ENCODE measurements around the gene MED16. TPM values are rescaled to one million over a fixed set of nuclear protein-coding genes. Genes with fewer than 3 reads are reported as not detected.

MED16 gene
- total and polyA plus RNA-seq, 9 donors: 0.62 to 75.4 (median 52.3) TPM

DNA sequence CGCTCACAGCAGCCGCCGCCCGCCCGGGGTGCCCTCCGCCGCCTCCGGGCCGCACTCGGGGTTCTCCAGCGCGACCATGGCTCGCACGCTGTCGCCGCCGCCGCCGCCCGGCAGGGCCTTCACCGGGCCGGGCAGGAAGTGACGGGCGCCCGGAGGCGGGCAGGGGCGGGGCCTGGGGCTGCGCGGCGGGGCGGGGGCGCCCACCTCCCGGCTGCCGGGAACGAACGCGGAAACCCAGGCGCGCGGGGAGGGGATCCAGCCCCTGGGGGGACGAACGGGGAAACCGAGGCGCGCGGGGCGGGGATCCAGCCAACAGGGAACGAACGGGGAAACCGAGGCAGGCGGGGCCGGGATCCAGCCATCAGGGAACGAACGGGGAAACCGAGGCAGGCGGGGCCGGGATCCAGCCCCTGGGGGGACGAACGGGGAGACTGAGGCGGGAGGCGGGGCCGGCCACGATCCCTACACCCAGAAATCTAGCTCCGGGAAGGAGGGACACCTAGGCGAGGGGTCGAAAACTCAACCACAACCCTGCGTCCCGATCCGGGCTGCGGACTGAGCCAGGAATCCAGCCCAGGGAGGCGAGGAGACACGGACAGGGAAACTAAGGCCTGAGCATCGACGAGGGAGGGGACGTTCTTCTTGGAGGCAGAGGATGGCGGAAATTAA, 20.2 kb upstream of the MED16 start, which contains the start of gene R3HDM4:
TSS of gene R3HDM4 (minus strand) at position 140 of the 669 bp plus-strand sequence. CDS start at position 78, 62 bp downstream.
- TF ChIP-seq, protein P1, sequence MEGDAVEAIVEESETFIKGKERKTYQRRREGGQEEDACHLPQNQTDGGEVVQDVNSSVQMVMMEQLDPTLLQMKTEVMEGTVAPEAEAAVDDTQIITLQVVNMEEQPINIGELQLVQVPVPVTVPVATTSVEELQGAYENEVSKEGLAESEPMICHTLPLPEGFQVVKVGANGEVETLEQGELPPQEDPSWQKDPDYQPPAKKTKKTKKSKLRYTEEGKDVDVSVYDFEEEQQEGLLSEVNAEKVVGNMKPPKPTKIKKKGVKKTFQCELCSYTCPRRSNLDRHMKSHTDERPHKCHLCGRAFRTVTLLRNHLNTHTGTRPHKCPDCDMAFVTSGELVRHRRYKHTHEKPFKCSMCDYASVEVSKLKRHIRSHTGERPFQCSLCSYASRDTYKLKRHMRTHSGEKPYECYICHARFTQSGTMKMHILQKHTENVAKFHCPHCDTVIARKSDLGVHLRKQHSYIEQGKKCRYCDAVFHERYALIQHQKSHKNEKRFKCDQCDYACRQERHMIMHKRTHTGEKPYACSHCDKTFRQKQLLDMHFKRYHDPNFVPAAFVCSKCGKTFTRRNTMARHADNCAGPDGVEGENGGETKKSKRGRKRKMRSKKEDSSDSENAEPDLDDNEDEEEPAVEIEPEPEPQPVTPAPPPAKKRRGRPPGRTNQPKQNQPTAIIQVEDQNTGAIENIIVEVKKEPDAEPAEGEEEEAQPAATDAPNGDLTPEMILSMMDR (IDR thresholded peaks at IDR 0.05): no peak
- peak; percentile 43 for TF ChIP-seq POLR2A (IDR thresholded peaks at IDR 0.05)
- Histone ChIP-seq H3K27ac (peak within 1 kb of the TSS in 1 of 2 donors; percentile 65), H3K9me3 (no peaks in the 10 kb centered on the region), H3K27me3 (no peaks in the 10 kb centered on the region), H3K36me3 (no peaks in the 10 kb centered on the region), H3K4me1 (ENCODE audit: insufficient read depth) (peaks cover 8% of the 10 kb centered on the region), H3K4me3 (peak within 1 kb of the TSS; percentile 85)
- intact Hi-C loops (cut with DNase I): loop anchor here in 3 of 4 donors (10.0 kb wide), 2 partner anchors 118 to 138 kb away; partner anchors contain the start of gene PTBP1 (in 2 of the 3)
- WGBS, 3 donors: 1 to 2% (median 1%) methylated on average over 66 to 76 of the region's 76 CpGs
- DNase-seq: peak; percentile 79 to 89 (median 84)

DNA sequence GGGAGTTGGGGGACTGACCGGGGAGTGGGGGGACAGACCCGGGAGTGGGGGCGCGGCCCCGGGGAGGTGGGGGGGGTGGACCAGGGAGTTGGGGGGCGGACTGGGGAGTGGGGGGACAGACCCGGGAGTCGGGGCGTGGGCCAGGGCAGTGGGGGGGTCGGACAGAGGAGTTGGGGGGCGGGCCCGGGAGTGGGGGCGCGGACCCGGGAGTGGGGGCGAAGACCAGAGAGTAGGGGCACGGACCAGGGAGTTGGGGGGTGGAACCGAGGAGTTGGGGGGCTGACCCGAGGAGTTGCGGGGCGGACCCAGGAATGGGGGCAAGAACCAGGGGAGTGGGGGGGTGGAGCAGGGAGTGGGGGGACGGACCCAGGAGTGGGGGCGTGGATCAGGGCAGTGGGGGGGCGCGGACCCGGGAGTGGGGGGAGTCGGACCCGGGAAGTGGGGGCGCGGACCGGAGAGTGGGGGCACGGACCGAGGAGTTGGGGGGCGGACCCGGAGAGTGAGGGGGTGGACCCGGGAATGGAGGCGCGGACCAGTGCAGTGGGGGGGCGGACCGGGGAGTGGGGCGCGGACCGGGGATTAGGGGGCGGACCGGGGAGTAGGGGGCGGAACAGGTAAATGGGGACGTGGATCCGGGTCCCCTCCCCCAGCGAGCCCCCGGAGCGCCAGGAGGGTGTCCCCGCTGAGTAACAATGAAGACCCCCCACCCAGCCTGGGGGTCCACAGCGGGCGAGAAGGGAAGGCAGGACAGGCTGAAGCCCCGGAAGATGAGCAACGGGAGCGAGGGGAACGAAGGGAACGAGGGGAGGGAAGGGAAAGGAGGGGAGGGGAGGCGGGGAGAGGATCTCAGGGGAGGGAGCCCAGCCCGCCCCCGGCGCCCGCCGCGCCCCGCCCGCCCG, 19.4 kb upstream of the MED16 start:
- H3K4me3 ChIP-seq: peak overlapping the region; percentile 85
- no peaks in the 10 kb centered on the region for H3K9me3 ChIP-seq
- 2 to 3% (median 2%) methylated on average over 36 to 61 of the region's 69 CpGs for WGBS, 3 donors
- intact Hi-C loops (cut with DNase I): loop anchor here in 3 of 4 donors (10.0 kb wide), 2 partner anchors 118 to 138 kb away; partner anchors contain the start of gene PTBP1 (in 2 of the 3)
- H3K27me3 ChIP-seq: no peaks in the 10 kb centered on the region
- no peaks in the 10 kb centered on the region for H3K36me3 ChIP-seq
- peak; percentile 51 to 62 (median 58) for DNase-seq
- H3K27ac ChIP-seq: peak overlapping the region in 1 of 2 donors; percentile 65
- H3K4me1 ChIP-seq (ENCODE audit: insufficient read depth): peaks cover 6% of the 10 kb centered on the region
- TF ChIP-seq EP300 (IDR thresholded peaks at IDR 0.05): no peak
- no peak for TF ChIP-seq POLR2A (IDR thresholded peaks at IDR 0.05)
- TF ChIP-seq, protein P1 (IDR thresholded peaks at IDR 0.05): no peak

DNA sequence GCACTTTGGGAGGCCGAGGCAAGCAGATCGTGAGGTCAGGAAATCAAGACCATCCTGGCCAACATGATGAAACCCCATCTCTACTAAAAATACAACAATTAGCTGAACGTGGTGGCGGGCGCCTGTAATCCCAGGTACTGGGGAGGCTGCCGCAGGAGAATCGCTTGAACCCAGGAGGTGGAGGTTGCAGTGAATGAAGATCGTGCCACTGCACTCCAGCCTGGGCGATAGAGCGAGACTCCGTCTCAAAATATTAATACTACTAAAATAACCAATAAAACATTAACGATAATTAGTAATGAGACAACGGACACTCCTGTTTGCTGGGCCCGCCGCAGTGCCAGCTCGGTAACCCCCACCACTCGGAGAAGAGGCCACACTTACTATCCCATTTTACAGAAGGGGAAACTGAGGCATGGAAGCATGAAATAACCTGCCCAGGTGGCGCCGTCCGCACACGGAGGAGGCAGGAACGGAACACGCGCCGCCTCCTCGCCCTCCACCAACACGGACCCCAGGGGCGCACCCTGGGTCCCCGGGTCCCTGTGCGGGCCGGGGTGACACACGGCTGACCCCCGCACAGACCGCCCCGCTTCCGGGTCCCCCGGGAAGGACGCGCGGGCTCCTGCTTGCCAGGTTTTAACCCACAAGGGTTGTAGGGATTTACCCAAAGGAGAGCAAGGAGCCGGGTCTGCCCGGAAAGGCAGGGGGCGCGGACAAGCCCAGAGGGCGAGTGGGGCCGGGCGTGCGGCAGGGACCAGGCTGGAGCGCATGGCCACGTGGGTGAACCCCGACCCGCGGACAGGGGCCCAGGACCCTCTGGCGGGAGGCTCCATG, 18.4 kb upstream of the MED16 start:
- 72 to 79% (median 78%) methylated on average over 51 to 54 of the region's 54 CpGs for WGBS, 3 donors
- Histone ChIP-seq H3K27ac (peak overlapping the region in 1 of 2 donors; percentile 4), H3K36me3 (no peaks in the 10 kb centered on the region), H3K4me3 (no peak overlapping the region), H3K27me3 (no peaks in the 10 kb centered on the region), H3K4me1 (ENCODE audit: insufficient read depth) (no peaks in the 10 kb centered on the region), H3K9me3 (no peaks in the 10 kb centered on the region)
- TF ChIP-seq EP300 (IDR thresholded peaks at IDR 0.05) (no peak), POLR2A (IDR thresholded peaks at IDR 0.05) (no peak)
- TF ChIP-seq, protein P1 (IDR thresholded peaks at IDR 0.05): no peak
- intact Hi-C loops (cut with DNase I): loop anchor here in 3 of 4 donors (10.0 kb wide), 2 partner anchors 117 to 137 kb away; partner anchors contain the start of gene PTBP1 (in 2 of the 3)
- DNase-seq: no peak
